HTERT RPE-1 (cell line): ENCODE measurements around the gene LMCD1.

Source experiments
- in situ Hi-C: fragments of 300-500 bp; cut with MboI; formaldehyde crosslinking; loops from 4 replicates; pipeline ENCODE4 v1.14.3; 2020; ENCODE audit warnings: low sequenced_read_pairs

Gene LMCD1

GRCh38 chr3:8530581-8530980 is 29.0 kb downstream of the LMCD1 start:
- in situ Hi-C loops: no loop called here

GRCh38 chr3:8532251-8532871 is 30.7 kb downstream of the LMCD1 start:
- in situ Hi-C loops: no loop called here

- in situ Hi-C loops: no loop called here
Observed at GRCh38 chr3:8536096-8537056, 34.8 kb downstream of the LMCD1 start.

GRCh38 chr3:8537440-8537839 is 35.8 kb downstream of the LMCD1 start:
- in situ Hi-C loops: no loop called here

- in situ Hi-C loops: no loop called here
Observed at GRCh38 chr3:8538223-8538622, 36.6 kb downstream of the LMCD1 start.

- in situ Hi-C loops: no loop called here
Observed at GRCh38 chr3:8538913-8539312, 37.3 kb downstream of the LMCD1 start.

GRCh38 chr3:8539419-8539818 is 37.8 kb downstream of the LMCD1 start:
- in situ Hi-C loops: no loop called here

GRCh38 chr3:8540456-8540855 is 38.8 kb downstream of the LMCD1 start:
- in situ Hi-C loops: no loop called here

GRCh38 chr3:8541486-8541885 is 39.9 kb downstream of the LMCD1 start:
- in situ Hi-C loops: no loop called here

GRCh38 chr3:8542190-8543135 is 40.8 kb downstream of the LMCD1 start:
- in situ Hi-C loops: no loop called here

GRCh38 chr3:8546609-8547008 is 45.0 kb downstream of the LMCD1 start:
- in situ Hi-C loops: no loop called here

- in situ Hi-C loops: no loop called here
Observed at GRCh38 chr3:8548502-8549275, 47.1 kb downstream of the LMCD1 start.

- in situ Hi-C loops: no loop called here
Observed at GRCh38 chr3:8549354-8549753, 47.7 kb downstream of the LMCD1 start.

- in situ Hi-C loops: no loop called here
Observed at GRCh38 chr3:8550611-8551010, 49.0 kb downstream of the LMCD1 start.

GRCh38 chr3:8552223-8552762 is 50.7 kb downstream of the LMCD1 start:
- in situ Hi-C loops: no loop called here

- in situ Hi-C loops: no loop called here
Observed at GRCh38 chr3:8553405-8553804, 51.8 kb downstream of the LMCD1 start.

- in situ Hi-C loops: no loop called here
Observed at GRCh38 chr3:8554696-8555095, 53.1 kb downstream of the LMCD1 start.

- in situ Hi-C loops: no loop called here
Observed at GRCh38 chr3:8555113-8555661, 53.6 kb downstream of the LMCD1 start.

GRCh38 chr3:8555725-8556472 is 54.3 kb downstream of the LMCD1 start:
- in situ Hi-C loops: no loop called here
